BJ (cell line): ENCODE results near the gene SYCP1. TPM values are rescaled to one million over a fixed set of nuclear protein-coding genes. Genes with fewer than 3 reads are reported as not detected.
"Not testable (repeated sequence)": the region's sequence is repeated elsewhere in the genome, so short reads cannot be mapped to it uniquely, and the experiment has no call there.

Experiments used
- CTCF ChIA-PET: fragments of 350-600 bp; formaldehyde crosslinking; extraction: SDS; loops from one replicate; lab custom pipeline; 2021; ENCODE audit warnings: antibody characterized with exemption, inconsistent platforms; lab: Yijun Ruan, JAX
- POLR2A ChIA-PET: fragments of 300-600 bp; sonication (Branson Sonifier 250); formaldehyde crosslinking; extraction: SDS; loops from one replicate; lab custom pipeline; 2021; ENCODE audit warnings: antibody characterized with exemption; lab: Charles Lee
- DNase-seq: peaks from one replicate; pipeline ENCODE4 v3.0.0-alpha.2; 2011; ENCODE audit warnings: low read depth
- H3K27me3 ChIP-seq: 2 replicates; pipeline ENCODE4 v1.6.0; 2011; ENCODE audit warnings: low read length; ENCODE audit not compliant: control insufficient read depth, insufficient read depth
- H3K36me3 ChIP-seq: 2 replicates; pipeline ENCODE4 v1.5.1; 2011; ENCODE audit warnings: low read length; ENCODE audit not compliant: control insufficient read depth, insufficient read depth
- H3K4me3 ChIP-seq: 2 replicates; pipeline ENCODE4 v1.5.1; 2011; ENCODE audit warnings: low read depth, mild to moderate bottlenecking, control low read depth, low read length
- polyA minus RNA-seq: library from RNA; depleted of rRNA, polyadenylated mRNA; stranded (reverse); fragments of >200 nt; gene quantifications from 2 replicates; pipeline ENCODE4 v1.2.3, GENCODE V29; 2011; rRNA and poly(A)+ RNA removed
- polyA plus RNA-seq: library from polyadenylated mRNA; depleted of rRNA; stranded (reverse); fragments of >200 nt; gene quantifications from 2 replicates; pipeline ENCODE4 v1.2.3, GENCODE V29; 2011; rRNA removed
- TF ChIP-seq, protein P1 (sequence below): IDR thresholded peaks from 2 replicates; pipeline ENCODE4 v1.5.1; 2011; ENCODE audit warnings: low read depth, mild to moderate bottlenecking, control low read depth, inconsistent platforms, low read length, moderate library complexity; ENCODE audit not compliant: insufficient read depth

The SYCP1 gene, protein sequence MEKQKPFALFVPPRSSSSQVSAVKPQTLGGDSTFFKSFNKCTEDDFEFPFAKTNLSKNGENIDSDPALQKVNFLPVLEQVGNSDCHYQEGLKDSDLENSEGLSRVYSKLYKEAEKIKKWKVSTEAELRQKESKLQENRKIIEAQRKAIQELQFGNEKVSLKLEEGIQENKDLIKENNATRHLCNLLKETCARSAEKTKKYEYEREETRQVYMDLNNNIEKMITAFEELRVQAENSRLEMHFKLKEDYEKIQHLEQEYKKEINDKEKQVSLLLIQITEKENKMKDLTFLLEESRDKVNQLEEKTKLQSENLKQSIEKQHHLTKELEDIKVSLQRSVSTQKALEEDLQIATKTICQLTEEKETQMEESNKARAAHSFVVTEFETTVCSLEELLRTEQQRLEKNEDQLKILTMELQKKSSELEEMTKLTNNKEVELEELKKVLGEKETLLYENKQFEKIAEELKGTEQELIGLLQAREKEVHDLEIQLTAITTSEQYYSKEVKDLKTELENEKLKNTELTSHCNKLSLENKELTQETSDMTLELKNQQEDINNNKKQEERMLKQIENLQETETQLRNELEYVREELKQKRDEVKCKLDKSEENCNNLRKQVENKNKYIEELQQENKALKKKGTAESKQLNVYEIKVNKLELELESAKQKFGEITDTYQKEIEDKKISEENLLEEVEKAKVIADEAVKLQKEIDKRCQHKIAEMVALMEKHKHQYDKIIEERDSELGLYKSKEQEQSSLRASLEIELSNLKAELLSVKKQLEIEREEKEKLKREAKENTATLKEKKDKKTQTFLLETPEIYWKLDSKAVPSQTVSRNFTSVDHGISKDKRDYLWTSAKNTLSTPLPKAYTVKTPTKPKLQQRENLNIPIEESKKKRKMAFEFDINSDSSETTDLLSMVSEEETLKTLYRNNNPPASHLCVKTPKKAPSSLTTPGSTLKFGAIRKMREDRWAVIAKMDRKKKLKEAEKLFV
- polyA plus RNA-seq = not detected in 2 replicates
- polyA minus RNA-seq = not detected in 2 replicates

DNA sequence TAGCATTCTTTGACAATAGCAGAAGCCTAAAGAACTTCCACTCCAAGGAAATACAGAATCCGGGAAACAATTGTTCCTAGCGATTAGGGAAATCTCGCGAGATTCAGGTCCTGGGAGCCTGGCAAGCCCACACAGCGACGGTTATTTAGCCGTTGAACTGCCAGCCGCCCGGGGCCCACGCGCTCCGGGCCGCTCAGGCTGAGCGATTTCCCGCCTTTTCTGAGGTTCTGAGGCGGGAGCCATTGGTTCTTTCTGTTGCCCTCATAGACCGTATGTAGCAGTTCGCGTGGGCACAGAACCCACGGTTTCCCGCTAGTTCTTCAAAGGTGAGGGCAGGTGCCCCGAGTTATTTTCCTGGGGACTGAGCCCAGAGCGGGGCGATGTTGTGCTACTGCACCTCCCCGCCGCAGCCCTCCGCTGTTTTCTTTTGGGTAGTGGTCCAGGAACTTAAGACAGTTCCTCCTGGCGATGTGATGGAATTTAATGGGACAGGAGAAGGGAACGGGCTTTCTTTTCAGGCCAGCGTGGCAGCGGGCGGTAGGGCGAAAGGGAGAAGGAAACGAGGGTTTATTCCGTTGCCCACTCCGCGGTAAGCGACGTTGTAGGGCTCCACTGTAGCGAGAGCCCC lies at the start of gene SYCP1:
SYCP1 (plus strand) TSS at position 171 of the 628 bp plus-strand sequence. CDS start 602 bp downstream, outside the sequence.
- TF ChIP-seq, protein P1, sequence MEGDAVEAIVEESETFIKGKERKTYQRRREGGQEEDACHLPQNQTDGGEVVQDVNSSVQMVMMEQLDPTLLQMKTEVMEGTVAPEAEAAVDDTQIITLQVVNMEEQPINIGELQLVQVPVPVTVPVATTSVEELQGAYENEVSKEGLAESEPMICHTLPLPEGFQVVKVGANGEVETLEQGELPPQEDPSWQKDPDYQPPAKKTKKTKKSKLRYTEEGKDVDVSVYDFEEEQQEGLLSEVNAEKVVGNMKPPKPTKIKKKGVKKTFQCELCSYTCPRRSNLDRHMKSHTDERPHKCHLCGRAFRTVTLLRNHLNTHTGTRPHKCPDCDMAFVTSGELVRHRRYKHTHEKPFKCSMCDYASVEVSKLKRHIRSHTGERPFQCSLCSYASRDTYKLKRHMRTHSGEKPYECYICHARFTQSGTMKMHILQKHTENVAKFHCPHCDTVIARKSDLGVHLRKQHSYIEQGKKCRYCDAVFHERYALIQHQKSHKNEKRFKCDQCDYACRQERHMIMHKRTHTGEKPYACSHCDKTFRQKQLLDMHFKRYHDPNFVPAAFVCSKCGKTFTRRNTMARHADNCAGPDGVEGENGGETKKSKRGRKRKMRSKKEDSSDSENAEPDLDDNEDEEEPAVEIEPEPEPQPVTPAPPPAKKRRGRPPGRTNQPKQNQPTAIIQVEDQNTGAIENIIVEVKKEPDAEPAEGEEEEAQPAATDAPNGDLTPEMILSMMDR = no peak
- peaks cover 2% of the 10 kb centered on the region; the same call in 1 of the 2 replicates for H3K27me3 ChIP-seq
- no peak within 1 kb of the TSS for H3K4me3 ChIP-seq
- DNase-seq = no peak
- ChIA-PET POLR2A (no interaction called here), CTCF (no interaction called here)
- H3K36me3 ChIP-seq = no peaks in the 10 kb centered on the region

DNA sequence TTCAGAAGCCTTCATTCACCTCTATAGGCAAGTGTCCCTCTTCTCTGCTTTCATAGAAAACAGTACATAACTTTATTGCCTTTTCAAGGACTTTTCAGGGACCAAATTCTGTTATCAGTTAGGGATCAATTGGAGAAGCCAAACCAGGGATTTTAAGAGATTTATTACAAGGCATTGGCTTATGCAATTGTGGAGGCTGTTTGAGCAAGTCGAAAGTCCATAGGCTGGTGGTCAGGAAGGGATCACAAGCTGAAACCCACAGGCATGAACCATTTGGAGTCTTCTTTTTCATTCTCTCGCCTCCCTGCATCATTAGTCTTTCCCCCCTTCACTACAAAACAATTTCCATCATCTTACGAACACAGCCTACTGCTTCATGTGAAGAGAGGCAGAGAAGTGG lies 34.8 kb upstream of the SYCP1 start:
- POLR2A ChIA-PET = no interaction called here

DNA sequence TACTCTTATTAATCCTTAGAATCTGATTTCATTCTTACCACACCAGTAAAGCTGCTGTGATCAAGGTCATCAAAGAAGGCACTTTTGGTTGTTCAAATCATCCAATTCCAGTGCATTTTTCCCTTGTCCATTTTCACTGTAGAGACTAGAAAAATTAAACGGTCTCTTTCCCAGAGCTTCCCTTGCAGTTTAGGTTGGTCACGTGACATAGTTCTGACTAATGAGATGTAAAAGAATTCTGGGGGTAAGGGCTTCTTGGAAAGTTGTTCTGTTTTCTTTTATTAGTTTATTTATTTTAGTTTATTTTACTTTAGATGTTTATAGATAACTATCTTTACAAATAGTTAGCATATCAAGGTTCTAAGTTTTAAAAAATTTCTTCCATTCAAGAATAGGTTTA lies 34.3 kb upstream of the SYCP1 start:
- Histone ChIP-seq H3K27me3 (peaks cover 1% of the 10 kb centered on the region; the same call in 1 of the 2 replicates), H3K36me3 (no peaks in the 10 kb centered on the region), H3K4me3 (no peak overlapping the region)
- TF ChIP-seq, protein P1 = no peak
- DNase-seq = no peak
- ChIA-PET CTCF (no interaction called here), POLR2A (no interaction called here)

More for the DNA sequence above, 34.8 kb upstream of the SYCP1 start:
- no peak for DNase-seq
- TF ChIP-seq, protein P1 = no peak
- CTCF ChIA-PET = no interaction called here
- Histone ChIP-seq H3K27me3 (peaks cover 1% of the 10 kb centered on the region; the same call in 1 of the 2 replicates), H3K4me3 (no peak overlapping the region), H3K36me3 (no peaks in the 10 kb centered on the region)

DNA sequence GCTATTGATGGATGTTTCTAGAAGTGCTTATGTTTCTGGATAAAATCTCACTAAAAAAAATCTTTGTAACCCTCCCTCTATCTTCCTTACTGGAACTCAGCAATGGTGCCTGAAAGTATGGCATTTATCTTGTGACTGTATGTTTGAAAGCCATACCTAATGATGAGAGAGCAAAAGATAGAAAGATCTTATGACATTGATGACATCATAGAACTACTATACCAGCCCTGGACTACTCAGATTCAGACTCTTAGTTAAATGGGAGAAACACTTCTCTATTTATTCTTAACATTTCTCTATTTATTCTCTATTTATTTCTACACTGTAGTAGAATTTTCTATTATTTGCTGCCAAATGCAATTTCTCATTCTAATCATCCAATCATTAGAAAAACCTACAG lies 32.7 kb upstream of the SYCP1 start:
- no peaks in the 10 kb centered on the region for H3K27me3 ChIP-seq
- H3K4me3 ChIP-seq = no peak overlapping the region
- CTCF ChIA-PET = no interaction called here
- POLR2A ChIA-PET = no interaction called here
- no peaks in the 10 kb centered on the region for H3K36me3 ChIP-seq
- no peak for DNase-seq
- TF ChIP-seq, protein P1 = no peak

DNA sequence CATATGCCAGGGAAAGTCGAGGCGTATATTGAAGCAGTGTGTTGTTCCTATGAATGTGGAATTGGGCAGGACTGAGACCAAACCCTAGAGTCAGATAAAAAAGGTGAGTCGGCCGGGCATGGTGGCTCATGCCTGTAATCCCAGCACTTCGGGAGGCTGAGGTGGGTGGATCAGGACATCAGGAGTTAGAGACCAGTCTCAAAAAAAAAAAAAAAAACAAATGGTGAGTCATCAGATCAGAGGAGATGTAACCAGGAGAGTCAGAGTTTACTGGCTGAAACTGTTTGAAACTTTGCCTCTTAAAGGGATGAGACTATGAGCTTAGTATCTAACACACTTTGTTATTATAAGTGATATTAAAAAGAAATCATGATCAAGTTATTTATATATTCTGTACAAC lies 26.4 kb upstream of the SYCP1 start:
- Histone ChIP-seq H3K4me3 (no peak overlapping the region), H3K36me3 (no peaks in the 10 kb centered on the region), H3K27me3 (no peaks in the 10 kb centered on the region)
- POLR2A ChIA-PET = no interaction called here
- TF ChIP-seq, protein P1 = no peak
- no peak for DNase-seq
- CTCF ChIA-PET = no interaction called here

DNA sequence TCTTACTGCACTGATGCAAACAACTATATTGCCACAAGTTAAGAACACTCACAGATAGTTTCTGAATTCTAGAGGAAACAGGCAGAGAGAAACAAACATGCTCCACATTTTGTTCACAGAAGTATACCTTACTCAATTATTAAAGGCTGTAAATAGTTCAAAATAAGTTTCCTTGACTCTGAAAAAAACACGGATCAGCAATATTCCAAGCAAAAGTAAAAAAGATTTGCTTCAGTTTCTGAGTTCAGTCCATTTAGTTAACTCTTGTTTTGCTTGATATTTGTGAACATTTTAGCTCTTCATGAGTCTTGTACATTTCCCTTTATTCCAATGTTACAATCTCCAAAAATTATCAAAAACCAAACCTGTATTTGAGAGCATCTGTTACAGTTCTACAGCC lies 24.6 kb upstream of the SYCP1 start:
- H3K4me3 ChIP-seq, H3K27me3 ChIP-seq, H3K36me3 ChIP-seq, POLR2A ChIA-PET, DNase-seq, CTCF ChIA-PET: not testable (repeated sequence)
